ENCODE data around the gene RTEL1.
"Not testable (repeated sequence)": the region's sequence is repeated elsewhere in the genome, so short reads cannot be mapped to it uniquely, and the experiment has no call there.

The RTEL1 gene

DNA sequence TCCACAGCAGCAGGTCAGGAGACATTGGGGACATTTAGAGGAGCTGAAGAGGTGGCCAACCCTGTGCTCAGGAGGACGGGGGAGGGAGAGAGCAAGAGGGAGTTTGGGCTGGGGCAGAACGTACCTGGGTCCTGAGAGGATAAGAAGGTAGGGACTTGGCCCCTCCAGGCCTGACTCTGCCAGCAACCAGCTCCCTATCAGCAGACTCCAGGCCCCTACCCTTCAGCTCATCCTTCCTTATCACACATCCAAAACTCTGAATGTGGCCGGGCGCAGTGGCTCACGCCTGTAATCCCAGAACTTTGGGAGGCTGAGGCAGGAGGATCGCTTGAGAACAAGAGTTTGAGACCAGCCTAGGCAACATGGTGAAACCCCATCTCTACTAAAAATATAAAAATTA lies 9.9 kb upstream of the RTEL1 start:
- H2AFZ ChIP-seq (ENCODE audit: low read length), result no peak overlapping the region
- no peaks in the 10 kb centered on the region for H3K9me2 ChIP-seq (ENCODE audit: low read depth, low read length)
- no peak overlapping the region for H3K9ac ChIP-seq (ENCODE audit: low read length)
- H3K4me3 ChIP-seq (ENCODE audit: low read depth, low read length, poor library complexity, severe bottlenecking), result no peak overlapping the region
- no peaks in the 10 kb centered on the region for H3F3A ChIP-seq (ENCODE audit: insufficient read depth, low read length)
- no peak for TF ChIP-seq EZH2 (IDR thresholded peaks at IDR 0.05; ENCODE audit: borderline replicate concordance, low read length)
- TF ChIP-seq CTCF (IDR thresholded peaks at IDR 0.05; ENCODE audit: low read length), result no peak
- H3K4me1 ChIP-seq (ENCODE audit: insufficient read depth, low read length, severe bottlenecking), result peaks cover 7% of the 10 kb centered on the region
- H3K27me3 ChIP-seq (ENCODE audit: insufficient read depth, low read length), result peaks cover 13% of the 10 kb centered on the region; the same call in 1 of the 2 replicates
- H3K27ac ChIP-seq (ENCODE audit: low read depth, low read length, poor library complexity, severe bottlenecking), result no peak overlapping the region
- no peak overlapping the region for H3K4me2 ChIP-seq (ENCODE audit: low read length)
- no peaks in the 10 kb centered on the region for H3K79me2 ChIP-seq (ENCODE audit: insufficient read depth, low read length)
- no peaks in the 10 kb centered on the region for H3K36me3 ChIP-seq (ENCODE audit: insufficient read depth, low read length)
- H4K20me1 ChIP-seq (ENCODE audit: insufficient read depth, low read length), result no peaks in the 10 kb centered on the region
- H3K9me3 ChIP-seq (ENCODE audit: low read length), result no peaks in the 10 kb centered on the region

DNA sequence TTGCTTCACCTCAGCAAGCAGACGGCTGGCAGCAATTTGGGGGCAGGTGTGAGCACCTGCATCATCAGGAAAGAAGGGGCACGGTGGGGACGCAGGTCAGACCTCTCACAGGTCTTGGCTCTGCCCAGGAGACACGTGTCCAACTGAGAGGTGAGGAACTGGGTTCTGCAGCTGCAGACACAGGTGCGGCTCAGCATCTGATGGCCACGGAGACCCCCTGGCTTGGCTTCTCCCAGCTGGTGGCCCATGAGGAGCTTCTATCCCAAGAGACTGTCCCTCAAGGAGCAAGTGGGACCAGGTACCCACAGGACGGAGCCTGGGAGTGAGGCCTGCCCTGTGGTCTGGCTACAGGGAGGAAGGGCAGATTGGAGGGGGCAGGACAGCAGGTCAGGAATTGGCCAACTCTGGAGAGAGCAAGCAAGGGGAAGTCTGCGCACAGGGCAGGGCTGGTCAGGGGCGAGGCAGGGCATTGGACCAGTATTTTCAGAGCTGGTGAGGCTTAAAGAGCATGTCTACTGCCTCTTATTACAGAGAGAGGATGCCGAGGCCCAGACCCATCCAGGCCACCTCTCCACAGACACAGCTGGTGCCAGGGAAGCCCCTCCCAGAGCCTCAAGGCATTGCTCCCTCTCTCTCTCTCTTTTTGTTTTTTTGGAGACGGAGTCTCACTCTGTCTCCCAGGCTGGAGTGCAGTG lies 9.1 kb upstream of the RTEL1 start:
- Histone ChIP-seq H3K4me1 (ENCODE audit: insufficient read depth, low read length, severe bottlenecking) (peaks cover 14% of the 10 kb centered on the region), H3K27ac (ENCODE audit: low read depth, low read length, poor library complexity, severe bottlenecking) (no peak overlapping the region), H3K79me2 (ENCODE audit: insufficient read depth, low read length) (no peaks in the 10 kb centered on the region), H3K4me3 (ENCODE audit: low read depth, low read length, poor library complexity, severe bottlenecking) (no peak overlapping the region), H3K9me2 (ENCODE audit: low read depth, low read length) (no peaks in the 10 kb centered on the region), H2AFZ (ENCODE audit: low read length) (no peak overlapping the region), H3K9me3 (ENCODE audit: low read length) (no peaks in the 10 kb centered on the region), H3K9ac (ENCODE audit: low read length) (no peak overlapping the region), H3K27me3 (ENCODE audit: insufficient read depth, low read length) (peaks cover 6% of the 10 kb centered on the region; the same call in 1 of the 2 replicates), H3K36me3 (ENCODE audit: insufficient read depth, low read length) (no peaks in the 10 kb centered on the region), H4K20me1 (ENCODE audit: insufficient read depth, low read length) (no peaks in the 10 kb centered on the region), H3F3A (ENCODE audit: insufficient read depth, low read length) (no peaks in the 10 kb centered on the region), H3K4me2 (ENCODE audit: low read length) (no peak overlapping the region)
- no peak for TF ChIP-seq CTCF (IDR thresholded peaks at IDR 0.05; ENCODE audit: low read length)
- TF ChIP-seq EZH2 (IDR thresholded peaks at IDR 0.05; ENCODE audit: borderline replicate concordance, low read length), result no peak

- H3K36me3 ChIP-seq (ENCODE audit: insufficient read depth, low read length); H3K9ac ChIP-seq (ENCODE audit: low read length); H4K20me1 ChIP-seq (ENCODE audit: insufficient read depth, low read length); H3K9me3 ChIP-seq (ENCODE audit: low read length); H2AFZ ChIP-seq (ENCODE audit: low read length); H3K4me3 ChIP-seq (ENCODE audit: low read depth, low read length, poor library complexity, severe bottlenecking); H3K79me2 ChIP-seq (ENCODE audit: insufficient read depth, low read length); H3K27ac ChIP-seq (ENCODE audit: low read depth, low read length, poor library complexity, severe bottlenecking); H3K4me2 ChIP-seq (ENCODE audit: low read length); H3F3A ChIP-seq (ENCODE audit: insufficient read depth, low read length); H3K9me2 ChIP-seq (ENCODE audit: low read depth, low read length); H3K27me3 ChIP-seq (ENCODE audit: insufficient read depth, low read length): not testable (repeated sequence)
- H3K4me1 ChIP-seq (ENCODE audit: insufficient read depth, low read length, severe bottlenecking), result peaks cover 19% of the 10 kb centered on the region
Measured at GRCh38 chr20:63650486-63650885, 7.6 kb upstream of the RTEL1 start.

- Histone ChIP-seq H3K4me1 (ENCODE audit: insufficient read depth, low read length, severe bottlenecking) (peaks cover 19% of the 10 kb centered on the region), H3K9me2 (ENCODE audit: low read depth, low read length) (no peaks in the 10 kb centered on the region), H3K79me2 (ENCODE audit: insufficient read depth, low read length) (no peaks in the 10 kb centered on the region), H3K9ac (ENCODE audit: low read length) (no peak overlapping the region), H3F3A (ENCODE audit: insufficient read depth, low read length) (no peaks in the 10 kb centered on the region), H3K27ac (ENCODE audit: low read depth, low read length, poor library complexity, severe bottlenecking) (no peak overlapping the region), H3K36me3 (ENCODE audit: insufficient read depth, low read length) (no peaks in the 10 kb centered on the region), H3K9me3 (ENCODE audit: low read length) (no peaks in the 10 kb centered on the region), H2AFZ (ENCODE audit: low read length) (no peak overlapping the region), H3K27me3 (ENCODE audit: insufficient read depth, low read length) (peaks cover 6% of the 10 kb centered on the region; the same call in 1 of the 2 replicates), H3K4me3 (ENCODE audit: low read depth, low read length, poor library complexity, severe bottlenecking) (no peak overlapping the region), H3K4me2 (ENCODE audit: low read length) (no peak overlapping the region; the same call in 1 of the 2 replicates), H4K20me1 (ENCODE audit: insufficient read depth, low read length) (no peaks in the 10 kb centered on the region)
- TF ChIP-seq EZH2 (IDR thresholded peaks at IDR 0.05; ENCODE audit: borderline replicate concordance, low read length), result no peak
- no peak for TF ChIP-seq CTCF (IDR thresholded peaks at IDR 0.05; ENCODE audit: low read length)
Measured at GRCh38 chr20:63651942-63652191, 6.2 kb upstream of the RTEL1 start.
